SIG-M5 treated with dmso at 0.1 percent for 504 hours (cell line): Measurements from ENCODE around the gene DCAF10.
"Not testable (repeated sequence)": the region's sequence is repeated elsewhere in the genome, so short reads cannot be mapped to it uniquely, and the experiment has no call there.

Experiments used
- DNase-seq: peaks from one replicate; lab custom pipeline; 2025; ENCODE audit not compliant: unreplicated experiment; lab: John Stamatoyannopoulos, UW

DCAF10 gene

GRCh38 chr9:37790096-37790495, 10.5 kb upstream of the DCAF10 start:
- DNase-seq = no peak

GRCh38 chr9:37792122-37792521, 8.5 kb upstream of the DCAF10 start:
- no peak for DNase-seq

- DNase-seq = no peak
Observed at GRCh38 chr9:37796232-37796631, 4.4 kb upstream of the DCAF10 start.

GRCh38 chr9:37798677-37799076, 1.9 kb upstream of the DCAF10 start:
- no peak for DNase-seq

GRCh38 chr9:37801287-37801850, 772 bp downstream of the DCAF10 start:
- DNase-seq = no peak

GRCh38 chr9:37801959-37802711, 1.5 kb downstream of the DCAF10 start:
- no peak for DNase-seq

- DNase-seq = no peak
Observed at GRCh38 chr9:37806271-37806670, 5.7 kb downstream of the DCAF10 start.

- not testable (repeated sequence) for DNase-seq
Observed at GRCh38 chr9:37809676-37810075, 9.1 kb downstream of the DCAF10 start.

- DNase-seq = no peak
Observed at GRCh38 chr9:37811906-37812476, 11.4 kb downstream of the DCAF10 start.

- DNase-seq = no peak
Observed at GRCh38 chr9:37812773-37813379, 12.3 kb downstream of the DCAF10 start.

GRCh38 chr9:37818849-37819248, 18.3 kb downstream of the DCAF10 start:
- DNase-seq = no peak

GRCh38 chr9:37820142-37820541, 19.5 kb downstream of the DCAF10 start:
- DNase-seq = no peak

GRCh38 chr9:37825174-37825573, 24.6 kb downstream of the DCAF10 start:
- not testable (repeated sequence) for DNase-seq

- DNase-seq = no peak
Observed at GRCh38 chr9:37827483-37828165, 27.0 kb downstream of the DCAF10 start.

GRCh38 chr9:37835821-37836220, 35.2 kb downstream of the DCAF10 start:
- DNase-seq = no peak

- DNase-seq = no peak
Observed at GRCh38 chr9:37836386-37836785, 35.8 kb downstream of the DCAF10 start.

- DNase-seq = no peak
Observed at GRCh38 chr9:37839496-37840461, 39.2 kb downstream of the DCAF10 start.

- DNase-seq = no peak
Observed at GRCh38 chr9:37840560-37841194, 40.1 kb downstream of the DCAF10 start.

- no peak for DNase-seq
Observed at GRCh38 chr9:37852222-37852621, 51.6 kb downstream of the DCAF10 start.

- no peak for DNase-seq
Observed at GRCh38 chr9:37856551-37856950, 56.0 kb downstream of the DCAF10 start.
